Thymus (tissue), 11 donors: ENCODE results near the gene IGSF5. TPM values are rescaled to one million over a fixed set of nuclear protein-coding genes. Genes with fewer than 3 reads are reported as not detected.

Experiments used
- DNase-seq, 9 donors: peaks; one replicate each; pipeline ENCODE4 v3.0.0-alpha.2; 2013; ENCODE audit warnings: low spot score in 9 of 9, low read depth in 6 of 9, missing footprints in 1 of 9
- H3K27ac ChIP-seq, 2 donors: one replicate each; pipeline ENCODE4 v1.5.1; 2013; ENCODE audit warnings: control low read depth in 1 of 2, low read depth in 1 of 2, low read length in 1 of 2, mild to moderate bottlenecking in 1 of 2, moderate library complexity in 1 of 2
- H3K27me3 ChIP-seq, 2 donors: one replicate each; pipeline ENCODE4 v1.5.1; 2013; ENCODE audit warnings: low read length in 1 of 2; ENCODE audit not compliant: control insufficient read depth in 2 of 2, insufficient read depth in 1 of 2
- H3K36me3 ChIP-seq, 2 donors: one replicate each; pipeline ENCODE4 v1.5.1; 2013; ENCODE audit warnings: low read length in 1 of 2, mild to moderate bottlenecking in 1 of 2, moderate library complexity in 1 of 2; ENCODE audit not compliant: control insufficient read depth in 2 of 2, insufficient read depth in 2 of 2
- H3K4me1 ChIP-seq, 2 donors: one replicate each; pipeline ENCODE4 v1.5.1; 2013; ENCODE audit warnings: low read length in 2 of 2; ENCODE audit not compliant: control insufficient read depth in 2 of 2, insufficient read depth in 2 of 2
- H3K4me3 ChIP-seq, 2 donors: one replicate each; pipeline ENCODE4 v1.5.1; 2013; ENCODE audit warnings: low read length in 2 of 2, control low read depth in 1 of 2, mild to moderate bottlenecking in 1 of 2
- H3K9me3 ChIP-seq, 2 donors: one replicate each; pipeline ENCODE4 v1.5.1; 2013; ENCODE audit warnings: low read length in 1 of 2, mild to moderate bottlenecking in 1 of 2; ENCODE audit not compliant: control insufficient read depth in 2 of 2, insufficient read depth in 1 of 2
- WGBS: extraction: QIAGEN DNeasy Blood & Tissue Kit; methylation state at CpG from one replicate; pipeline ENCODE4 v1.1.7; 2013; 5-methylcytosine and 5-hydroxymethylcytosine counted together
- polyA plus RNA-seq: library from polyadenylated mRNA; stranded (reverse); fragments of 200-250 nt; gene quantifications from one replicate; pipeline ENCODE4 v1.2.3, GENCODE V29; 2013
- total RNA-seq: library from RNA; stranded (reverse); fragments of 120-200 nt; gene quantifications from one replicate; pipeline ENCODE4 v1.2.4, GENCODE V29; 2013
- donor health status: healthy.

IGSF5 gene
- total and polyA plus RNA-seq, 2 donors = 0.50 to 0.66 TPM

DNA sequence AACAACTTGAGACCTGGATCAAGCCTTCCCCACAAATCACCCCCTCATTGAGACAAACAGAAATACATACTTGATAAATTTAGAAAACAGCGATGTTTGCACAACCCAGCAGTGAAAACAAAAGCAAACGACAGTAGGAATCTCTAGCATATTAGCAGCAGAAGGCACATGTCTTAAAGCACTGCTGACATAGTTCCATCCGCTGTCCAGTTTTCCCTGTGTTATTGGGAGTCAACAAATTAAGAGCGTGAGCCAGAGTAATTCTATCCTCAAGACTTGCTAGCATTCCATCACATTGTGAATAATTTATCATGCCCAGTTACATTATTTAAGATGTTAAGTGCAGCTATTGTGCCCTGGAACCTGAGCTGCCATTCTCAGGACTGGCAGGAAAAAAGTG lies 55.3 kb downstream of the IGSF5 start:
- Histone ChIP-seq H3K27ac (no peak overlapping the region), H3K27me3 (no peaks in the 10 kb centered on the region), H3K9me3 (no peaks in the 10 kb centered on the region), H3K36me3 (no peaks in the 10 kb centered on the region), H3K4me3 (no peak overlapping the region), H3K4me1 (no peaks in the 10 kb centered on the region)
- no peak for DNase-seq
- WGBS = 96% methylated on average over 4 of the region's 4 CpGs

DNA sequence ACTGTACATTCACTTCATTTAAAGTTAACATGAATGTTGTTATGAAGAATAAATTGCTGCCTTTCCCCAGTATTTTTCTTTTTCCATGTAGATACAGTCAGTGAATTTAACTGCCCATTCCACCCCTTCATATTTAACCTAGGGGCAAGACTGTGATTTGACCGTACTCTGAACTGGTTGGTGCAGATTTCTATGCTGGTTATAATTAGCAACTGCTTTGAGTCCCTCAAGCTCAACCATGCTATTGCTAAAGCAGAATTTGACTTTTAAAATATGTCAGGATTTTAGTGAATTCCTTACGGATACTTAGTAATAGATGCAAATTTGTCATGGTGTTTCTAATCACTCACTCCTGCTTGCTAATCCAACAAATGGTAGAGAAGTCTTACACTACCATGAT lies 57.2 kb downstream of the IGSF5 start:
- Histone ChIP-seq H3K27ac (no peak overlapping the region), H3K36me3 (no peaks in the 10 kb centered on the region), H3K4me1 (no peaks in the 10 kb centered on the region), H3K27me3 (no peaks in the 10 kb centered on the region), H3K4me3 (no peak overlapping the region), H3K9me3 (no peaks in the 10 kb centered on the region)
- no peak for DNase-seq
- WGBS = 94% methylated on average over 2 of the region's 2 CpGs

DNA sequence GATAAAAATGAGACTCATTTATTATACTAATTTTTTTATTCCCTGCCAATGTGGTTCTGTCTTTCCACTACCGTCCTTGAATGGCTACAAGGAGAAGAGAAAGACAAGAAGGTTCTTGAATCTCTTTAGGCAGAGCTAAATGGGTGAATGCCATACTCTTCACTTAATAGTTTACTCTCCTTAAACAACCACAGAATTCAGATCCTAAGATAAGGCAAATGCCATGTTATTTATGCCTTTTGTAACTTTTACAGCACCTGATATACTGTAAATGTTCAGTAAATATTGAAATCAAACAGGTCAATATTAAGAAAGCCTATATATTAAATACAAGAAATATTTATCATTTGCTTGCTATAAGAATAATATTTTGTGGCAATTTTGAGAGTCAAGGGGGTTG lies 58.4 kb downstream of the IGSF5 start:
- no peaks in the 10 kb centered on the region for H3K9me3 ChIP-seq
- no peaks in the 10 kb centered on the region for H3K4me1 ChIP-seq
- DNase-seq = no peak
- WGBS = 94% methylated on average over 1 of the region's 1 CpG
- H3K27ac ChIP-seq = no peak overlapping the region
- no peaks in the 10 kb centered on the region for H3K27me3 ChIP-seq
- no peaks in the 10 kb centered on the region for H3K36me3 ChIP-seq
- H3K4me3 ChIP-seq = no peak overlapping the region

DNA sequence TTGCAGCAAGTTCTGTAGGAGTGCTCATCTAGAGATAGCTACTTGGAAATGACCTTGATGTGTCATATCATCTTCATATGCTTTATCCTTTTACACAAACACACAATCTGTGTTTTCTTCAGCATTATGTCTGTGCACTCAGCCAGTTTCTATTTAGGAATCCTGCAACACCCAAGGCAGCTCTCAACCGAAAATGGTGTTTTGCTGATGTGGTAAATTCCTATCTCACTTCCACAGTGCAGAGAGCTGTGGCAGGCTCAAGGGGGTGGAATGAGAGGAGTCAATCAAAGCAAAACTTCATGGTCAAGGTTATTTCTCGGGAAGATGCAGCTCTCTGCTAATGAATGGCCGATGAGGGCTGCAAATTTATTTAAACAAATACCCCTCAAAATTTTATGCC lies 59.3 kb downstream of the IGSF5 start:
- WGBS = 91% methylated on average over 3 of the region's 3 CpGs
- DNase-seq = no peak
- Histone ChIP-seq H3K27me3 (no peaks in the 10 kb centered on the region), H3K9me3 (no peaks in the 10 kb centered on the region), H3K4me3 (no peak overlapping the region), H3K27ac (no peak overlapping the region), H3K36me3 (no peaks in the 10 kb centered on the region), H3K4me1 (no peaks in the 10 kb centered on the region)

DNA sequence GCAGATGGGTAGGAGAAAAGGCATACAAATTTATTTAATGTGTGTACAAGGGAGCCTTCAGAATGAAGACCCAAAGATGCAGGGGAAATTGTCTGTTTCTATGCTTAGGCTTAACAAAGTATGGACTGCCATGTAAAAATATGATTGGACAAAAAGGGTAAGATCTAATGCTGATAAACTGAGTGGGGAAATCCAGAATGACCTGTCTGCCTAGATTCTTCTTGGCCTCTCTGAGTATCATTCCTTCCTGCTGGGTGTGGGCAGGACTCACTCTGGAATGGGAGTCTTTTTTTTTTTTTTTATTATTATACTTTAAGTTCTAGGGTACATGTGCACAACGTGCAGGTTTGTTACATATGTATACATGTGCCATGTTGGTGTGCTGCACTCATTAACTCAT lies 61.0 kb downstream of the IGSF5 start:
- Histone ChIP-seq H3K4me3 (no peak overlapping the region), H3K9me3 (no peaks in the 10 kb centered on the region), H3K4me1 (no peaks in the 10 kb centered on the region), H3K27ac (no peak overlapping the region), H3K27me3 (no peaks in the 10 kb centered on the region), H3K36me3 (no peaks in the 10 kb centered on the region)
- DNase-seq = no peak
- WGBS = 100% methylated on average over 1 of the region's 1 CpG

DNA sequence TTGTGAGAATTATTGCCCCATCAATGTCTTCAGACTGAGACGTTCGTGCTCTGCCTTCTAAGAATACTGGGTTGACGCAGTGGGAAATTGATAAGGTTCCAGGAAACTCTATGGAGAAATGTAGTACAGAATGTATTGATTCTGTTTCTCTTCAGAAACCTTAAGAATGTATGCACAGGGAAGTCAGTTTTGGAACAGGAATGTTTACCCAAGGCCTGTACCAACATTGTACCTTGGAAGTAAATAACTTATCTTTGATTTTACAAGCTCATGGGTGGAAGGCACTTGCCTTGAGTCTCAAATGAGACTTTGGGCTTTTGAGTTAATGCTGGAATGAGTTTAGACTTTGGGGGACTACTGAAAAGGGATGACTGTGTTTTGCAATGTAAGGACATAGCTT lies 62.8 kb downstream of the IGSF5 start:
- WGBS = 63% methylated on average over 3 of the region's 3 CpGs
- Histone ChIP-seq H3K4me1 (no peaks in the 10 kb centered on the region), H3K4me3 (no peak overlapping the region), H3K36me3 (no peaks in the 10 kb centered on the region), H3K27ac (no peak overlapping the region), H3K27me3 (no peaks in the 10 kb centered on the region), H3K9me3 (no peaks in the 10 kb centered on the region)
- no peak for DNase-seq

DNA sequence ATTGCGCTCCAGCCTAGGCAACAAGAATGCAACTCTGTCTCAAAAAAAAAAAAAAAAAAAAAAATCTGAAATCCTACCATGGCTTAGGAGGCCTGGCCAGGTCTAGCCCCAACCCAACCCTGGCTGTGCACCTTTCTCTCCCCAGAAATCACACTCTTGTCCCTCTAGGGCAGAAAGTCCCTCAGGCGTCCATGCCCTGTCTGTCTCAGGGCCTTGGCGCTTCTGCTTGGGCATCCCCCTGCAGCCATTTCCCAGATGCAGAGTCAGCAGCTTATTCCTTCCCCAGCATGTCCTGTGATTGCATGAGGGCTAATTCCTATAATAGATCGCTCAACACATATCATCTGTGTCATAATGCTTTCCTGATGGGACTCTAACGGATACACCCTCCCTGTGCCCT lies 65.0 kb downstream of the IGSF5 start:
- Histone ChIP-seq H3K4me3 (no peak overlapping the region), H3K27ac (no peak overlapping the region), H3K36me3 (no peaks in the 10 kb centered on the region), H3K9me3 (no peaks in the 10 kb centered on the region), H3K27me3 (no peaks in the 10 kb centered on the region), H3K4me1 (no peaks in the 10 kb centered on the region)
- DNase-seq = no peak
- WGBS = 94% methylated on average over 5 of the region's 5 CpGs

DNA sequence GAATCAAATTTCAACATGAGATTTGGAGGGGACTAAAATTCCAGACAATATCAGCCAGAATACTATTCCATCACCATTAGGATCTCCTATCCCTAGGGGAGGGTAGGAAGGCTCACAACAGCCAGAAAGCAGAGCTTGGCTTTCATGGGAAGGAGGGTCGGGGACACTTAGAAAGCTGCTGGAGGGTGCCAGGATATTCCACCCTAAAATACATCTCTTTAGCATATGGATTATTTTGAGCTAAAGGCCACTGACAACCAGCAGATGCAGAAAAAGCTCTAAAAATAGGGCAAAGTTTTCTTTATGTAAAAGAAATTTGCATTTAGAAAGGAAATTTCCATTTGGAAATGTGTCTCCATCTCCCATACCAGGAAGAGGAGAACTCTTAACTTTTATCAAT lies 68.0 kb downstream of the IGSF5 start:
- H3K27ac ChIP-seq = no peak overlapping the region
- no peak overlapping the region for H3K4me3 ChIP-seq
- DNase-seq = no peak
- H3K36me3 ChIP-seq = no peaks in the 10 kb centered on the region
- no peaks in the 10 kb centered on the region for H3K4me1 ChIP-seq
- H3K27me3 ChIP-seq = no peaks in the 10 kb centered on the region
- WGBS = 92% methylated on average over 1 of the region's 1 CpG
- no peaks in the 10 kb centered on the region for H3K9me3 ChIP-seq

DNA sequence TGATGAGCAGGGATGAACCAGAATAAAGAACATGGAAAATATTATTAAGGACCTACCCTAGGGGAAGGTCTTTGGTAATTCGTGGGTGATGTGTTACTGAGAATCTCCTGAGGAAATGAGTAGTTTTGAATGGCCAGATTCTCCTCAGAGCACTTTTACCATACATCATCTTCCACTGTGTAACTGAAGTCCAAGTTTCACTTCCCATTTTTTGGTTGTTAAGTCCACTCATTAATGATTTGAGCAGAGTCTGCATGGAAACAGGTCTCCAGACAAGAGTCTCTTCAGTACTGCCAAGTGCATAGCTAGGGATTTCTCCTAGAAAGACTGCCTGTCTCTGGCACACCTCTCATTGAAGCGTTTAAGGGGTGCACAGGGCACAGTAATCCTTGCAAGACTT lies 73.6 kb downstream of the IGSF5 start:
- H3K4me3 ChIP-seq = no peak overlapping the region
- no peak for DNase-seq
- H3K27me3 ChIP-seq = no peaks in the 10 kb centered on the region
- no peaks in the 10 kb centered on the region for H3K36me3 ChIP-seq
- no peak overlapping the region for H3K27ac ChIP-seq
- no peaks in the 10 kb centered on the region for H3K4me1 ChIP-seq
- 69% methylated on average over 2 of the region's 2 CpGs for WGBS
- H3K9me3 ChIP-seq = no peaks in the 10 kb centered on the region

DNA sequence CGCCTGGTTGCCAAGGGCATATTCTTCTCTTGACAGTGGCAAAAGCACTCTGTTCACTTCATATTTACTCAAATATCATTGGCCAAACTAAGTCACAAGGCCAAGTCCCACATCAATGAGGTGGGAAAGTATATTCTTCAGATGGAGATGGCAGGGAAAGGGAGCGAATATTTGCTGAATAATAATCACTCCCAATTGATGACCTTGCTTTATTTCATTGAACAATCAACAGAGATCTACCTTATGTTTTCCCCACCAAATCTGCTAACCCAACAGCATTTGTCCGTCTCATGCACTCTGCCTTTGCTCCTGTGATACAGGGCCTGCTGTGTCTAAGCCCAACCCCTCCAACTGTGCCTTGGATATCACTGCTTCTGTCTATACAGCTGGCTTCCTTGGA lies 77.1 kb downstream of the IGSF5 start:
- H3K4me3 ChIP-seq = no peak overlapping the region
- no peaks in the 10 kb centered on the region for H3K36me3 ChIP-seq
- no peaks in the 10 kb centered on the region for H3K27me3 ChIP-seq
- H3K27ac ChIP-seq = no peak overlapping the region
- no peaks in the 10 kb centered on the region for H3K4me1 ChIP-seq
- no peak for DNase-seq
- 94% methylated on average over 3 of the region's 3 CpGs for WGBS
- no peaks in the 10 kb centered on the region for H3K9me3 ChIP-seq
